Glutamatergic neuron (in vitro differentiated cells): ENCODE measurements around the gene PARPBP. TPM values are rescaled to one million over a fixed set of nuclear protein-coding genes. Genes with fewer than 3 reads are reported as not detected.

ENCODE experiments used
- DNase-seq: peaks from one replicate; pipeline ENCODE4 v3.0.0; 2022
- H3K27ac Mint-ChIP-seq: one replicate; pipeline ENCODE4 v1.8.0; 2020; ENCODE audit warnings: mild to moderate bottlenecking, mixed read lengths, inconsistent platforms; ENCODE audit not compliant: unreplicated experiment
- H3K27me3 Mint-ChIP-seq: one replicate; pipeline ENCODE4 v1.8.0; 2020; ENCODE audit warnings: mild to moderate bottlenecking, moderate library complexity, mixed read lengths, inconsistent platforms; ENCODE audit not compliant: unreplicated experiment
- H3K36me3 Mint-ChIP-seq: one replicate; pipeline ENCODE4 v1.8.0; 2020; ENCODE audit warnings: mild to moderate bottlenecking, mixed read lengths, inconsistent platforms; ENCODE audit not compliant: unreplicated experiment
- H3K4me1 Mint-ChIP-seq: one replicate; pipeline ENCODE4 v1.8.0; 2020; ENCODE audit warnings: mild to moderate bottlenecking, low read depth, mixed read lengths, inconsistent platforms; ENCODE audit not compliant: unreplicated experiment
- H3K4me3 Mint-ChIP-seq: one replicate; pipeline ENCODE4 v1.8.0; 2020; ENCODE audit warnings: mild to moderate bottlenecking, mixed read lengths, inconsistent platforms; ENCODE audit not compliant: unreplicated experiment
- H3K9me3 Mint-ChIP-seq: one replicate; pipeline ENCODE4 v1.8.0; 2020; ENCODE audit warnings: mild to moderate bottlenecking, moderate library complexity, mixed read lengths, inconsistent platforms; ENCODE audit not compliant: unreplicated experiment
- CTCF ChIP-seq: fragments of 200-600 bp; sonication (generic); IDR thresholded peaks from one replicate; pipeline ENCODE4 v1.5.0; 2021; ENCODE audit not compliant: partially characterized antibody, unreplicated experiment
- total RNA-seq: library from RNA; stranded (reverse); fragmentation: NEBNext Ultra II Directional; extraction: Animal tissue kit (Norgen Biotek cat#: 25700); gene quantifications from one replicate; pipeline ENCODE4 v1.2.1, GENCODE V29; 2021; ENCODE audit not compliant: unreplicated experiment

Gene PARPBP
- total RNA-seq, 1 donor from 2014 or later, result 6.3 TPM

GRCh38 chr12:102095677-102096263 is 24.2 kb upstream of the PARPBP start:
- Mint-ChIP-seq H3K4me3 (no peak overlapping the region), H3K36me3 (no peaks in the 10 kb centered on the region), H3K27ac (no peak overlapping the region), H3K27me3 (no peaks in the 10 kb centered on the region), H3K9me3 (no peaks in the 10 kb centered on the region), H3K4me1 (no peaks in the 10 kb centered on the region)
- TF ChIP-seq CTCF, result peak; percentile 38
- DNase-seq, result no peak

GRCh38 chr12:102096855-102097254 is 23.1 kb upstream of the PARPBP start:
- no peaks in the 10 kb centered on the region for H3K36me3 Mint-ChIP-seq
- no peak overlapping the region for H3K27ac Mint-ChIP-seq
- H3K4me1 Mint-ChIP-seq, result no peaks in the 10 kb centered on the region
- H3K9me3 Mint-ChIP-seq, result no peaks in the 10 kb centered on the region
- TF ChIP-seq CTCF, result no peak
- H3K27me3 Mint-ChIP-seq, result no peaks in the 10 kb centered on the region
- no peak for DNase-seq
- H3K4me3 Mint-ChIP-seq, result no peak overlapping the region

GRCh38 chr12:102106905-102107304 is 13.1 kb upstream of the PARPBP start:
- Mint-ChIP-seq H3K36me3 (peaks cover 10% of the 10 kb centered on the region), H3K27me3 (no peaks in the 10 kb centered on the region), H3K9me3 (no peaks in the 10 kb centered on the region), H3K4me1 (no peaks in the 10 kb centered on the region), H3K4me3 (no peak overlapping the region), H3K27ac (no peak overlapping the region)
- TF ChIP-seq CTCF, result no peak
- DNase-seq, result no peak

GRCh38 chr12:102107970-102108369 is 12.0 kb upstream of the PARPBP start:
- no peak for TF ChIP-seq CTCF
- no peaks in the 10 kb centered on the region for H3K9me3 Mint-ChIP-seq
- H3K27ac Mint-ChIP-seq, result no peak overlapping the region
- peaks cover 2% of the 10 kb centered on the region for H3K4me1 Mint-ChIP-seq
- peaks cover 10% of the 10 kb centered on the region for H3K36me3 Mint-ChIP-seq
- no peaks in the 10 kb centered on the region for H3K27me3 Mint-ChIP-seq
- DNase-seq, result no peak
- no peak overlapping the region for H3K4me3 Mint-ChIP-seq

- H3K27ac Mint-ChIP-seq, result no peak overlapping the region
- no peaks in the 10 kb centered on the region for H3K9me3 Mint-ChIP-seq
- no peak for DNase-seq
- H3K4me1 Mint-ChIP-seq, result peaks cover 4% of the 10 kb centered on the region
- TF ChIP-seq CTCF, result no peak
- H3K36me3 Mint-ChIP-seq, result peaks cover 9% of the 10 kb centered on the region
- no peaks in the 10 kb centered on the region for H3K27me3 Mint-ChIP-seq
- no peak overlapping the region for H3K4me3 Mint-ChIP-seq
Observed at GRCh38 chr12:102110782-102111181, 9.2 kb upstream of the PARPBP start.
